Measurements from ENCODE around the gene SLX4IP.
A peak's percentile ranks its signal among the peaks of the same experiment; 100 is the strongest.
"Not testable (repeated sequence)": the region's sequence is repeated elsewhere in the genome, so short reads cannot be mapped to it uniquely, and the experiment has no call there.

SLX4IP gene

GRCh38 chr20:10609770-10610169 lies 174.7 kb downstream of the SLX4IP start:
- no peak for DNase-seq (ENCODE audit: low spot score)
- no peak for TF ChIP-seq CTCF (IDR thresholded peaks at IDR 0.05; ENCODE audit: borderline replicate concordance, control extremely low read depth, extremely low read depth, insufficient read depth, missing control alignments)
- in situ Hi-C loops (cut with MboI; ENCODE audit: low sequenced_read_pairs, unreplicated experiment): no loop called here

- in situ Hi-C loops (cut with MboI; ENCODE audit: low sequenced_read_pairs, unreplicated experiment): no loop called here
- DNase-seq (ENCODE audit: low spot score): no peak
Observed at GRCh38 chr20:10610251-10610650, 175.1 kb downstream of the SLX4IP start.

GRCh38 chr20:10611357-10611756 lies 176.3 kb downstream of the SLX4IP start:
- in situ Hi-C loops (cut with MboI; ENCODE audit: low sequenced_read_pairs, unreplicated experiment): no loop called here
- peak; percentile 45 for DNase-seq (ENCODE audit: low spot score)

More at GRCh38 chr20:10610251-10610650, 175.1 kb downstream of the SLX4IP start:
- no peak for TF ChIP-seq CTCF (IDR thresholded peaks at IDR 0.05; ENCODE audit: borderline replicate concordance, control extremely low read depth, extremely low read depth, insufficient read depth, missing control alignments)

GRCh38 chr20:10613426-10613825 lies 178.3 kb downstream of the SLX4IP start:
- in situ Hi-C loops (cut with MboI; ENCODE audit: low sequenced_read_pairs, unreplicated experiment); DNase-seq (ENCODE audit: low spot score): not testable (repeated sequence)

More at GRCh38 chr20:10611357-10611756, 176.3 kb downstream of the SLX4IP start:
- TF ChIP-seq CTCF (IDR thresholded peaks at IDR 0.05; ENCODE audit: borderline replicate concordance, control extremely low read depth, extremely low read depth, insufficient read depth, missing control alignments): peak; percentile 41

GRCh38 chr20:10613911-10614310 lies 178.8 kb downstream of the SLX4IP start:
- in situ Hi-C loops (cut with MboI; ENCODE audit: low sequenced_read_pairs, unreplicated experiment): no loop called here
- no peak for DNase-seq (ENCODE audit: low spot score)
- TF ChIP-seq CTCF (IDR thresholded peaks at IDR 0.05; ENCODE audit: borderline replicate concordance, control extremely low read depth, extremely low read depth, insufficient read depth, missing control alignments): no peak

GRCh38 chr20:10616212-10616611 lies 181.1 kb downstream of the SLX4IP start:
- in situ Hi-C loops (cut with MboI; ENCODE audit: low sequenced_read_pairs, unreplicated experiment): no loop called here
- no peak for TF ChIP-seq CTCF (IDR thresholded peaks at IDR 0.05; ENCODE audit: borderline replicate concordance, control extremely low read depth, extremely low read depth, insufficient read depth, missing control alignments)
- DNase-seq (ENCODE audit: low spot score): no peak

GRCh38 chr20:10617549-10618133 lies 182.5 kb downstream of the SLX4IP start:
- DNase-seq (ENCODE audit: low spot score); in situ Hi-C loops (cut with MboI; ENCODE audit: low sequenced_read_pairs, unreplicated experiment): not testable (repeated sequence)
